GM11168 (cell line): Measurements from ENCODE around the gene EDN2.

Experiments used
- in situ Hi-C: fragments of 300-500 bp; cut with MboI; formaldehyde crosslinking; loops from one replicate; pipeline ENCODE4 v1.12.0; 2022; ENCODE audit warnings: low sequenced_read_pairs; ENCODE audit not compliant: unreplicated experiment

EDN2 gene

DNA sequence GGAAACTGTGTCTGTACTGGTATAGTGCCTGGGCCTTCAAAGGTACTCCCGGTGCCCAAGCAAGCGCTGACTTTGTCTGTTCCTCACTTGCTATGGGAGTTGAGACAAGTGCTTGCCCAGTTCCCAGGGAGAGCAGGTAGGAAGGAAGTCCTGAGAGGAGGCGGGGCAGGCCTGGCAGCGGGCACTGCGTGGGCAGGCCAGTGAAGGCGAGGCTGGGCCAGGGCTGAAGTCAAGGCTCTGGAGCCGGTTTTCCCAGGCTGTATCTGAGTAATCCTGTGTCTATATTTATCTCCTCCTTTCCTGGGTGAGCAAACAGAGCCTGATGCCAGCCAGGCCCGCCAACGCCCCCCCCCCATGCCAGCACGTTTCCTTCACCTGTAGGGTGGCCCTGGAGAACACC, 15.9 kb upstream of the EDN2 start:
- in situ Hi-C loops = no loop called here

DNA sequence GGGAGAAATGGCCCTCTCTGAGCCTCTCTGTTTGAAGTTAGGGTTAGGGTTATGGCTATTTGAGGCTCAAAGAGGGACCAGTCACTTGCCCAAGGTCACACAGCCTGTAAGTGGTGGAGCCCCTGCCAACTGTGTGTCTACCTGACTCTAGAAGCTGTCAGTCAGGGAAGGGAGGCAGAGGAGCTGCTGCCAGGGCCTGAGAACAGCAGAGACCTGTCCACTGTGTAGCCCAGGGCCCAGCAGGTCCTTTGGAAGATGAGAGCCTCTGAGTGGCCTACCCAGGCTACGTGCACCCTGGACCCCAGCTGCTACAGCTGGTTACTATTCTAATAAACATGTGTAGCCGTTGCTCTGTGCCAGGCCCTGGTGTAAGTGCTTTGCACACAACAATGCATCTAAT, 15.1 kb upstream of the EDN2 start:
- in situ Hi-C loops = no loop called here

DNA sequence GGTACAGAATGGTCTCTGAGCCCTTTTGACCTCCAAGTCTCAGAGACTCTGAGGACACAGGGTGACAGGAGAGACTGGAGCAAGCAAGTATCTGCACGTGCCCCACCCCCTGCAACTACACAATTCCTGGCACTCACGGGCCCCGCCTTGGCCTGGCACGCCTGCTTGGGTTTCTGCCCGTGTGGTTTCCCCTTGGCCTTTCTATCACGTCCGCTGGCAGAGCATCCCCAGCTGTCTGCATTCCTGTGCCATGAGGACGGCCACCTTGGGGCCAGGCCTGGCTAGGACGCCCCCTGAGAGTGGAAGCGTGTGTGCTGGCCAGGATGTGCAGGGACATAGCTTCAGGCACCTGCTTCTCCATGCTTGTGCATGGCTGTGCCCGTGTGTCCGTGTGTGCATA, 14.3 kb upstream of the EDN2 start:
- in situ Hi-C loops = no loop called here

DNA sequence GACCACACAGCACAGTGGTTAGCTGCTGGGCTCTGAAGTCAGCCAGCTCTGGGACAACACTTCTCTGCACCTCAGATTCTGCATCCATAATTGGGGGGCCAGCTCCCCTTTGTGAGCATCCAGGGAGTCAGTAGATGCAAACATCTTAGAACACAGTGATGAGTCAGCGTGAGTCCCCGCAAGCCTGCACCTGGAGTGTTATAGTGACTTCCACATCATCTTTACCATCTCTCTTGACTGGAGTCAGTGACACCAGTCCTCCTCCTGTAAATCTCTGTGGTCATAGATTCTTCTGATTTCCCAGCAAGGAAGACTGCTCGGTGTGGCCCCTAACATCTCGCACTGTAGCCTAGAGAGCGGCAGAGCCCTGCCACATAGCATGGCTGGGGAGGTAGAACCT, 13.9 kb upstream of the EDN2 start:
- in situ Hi-C loops = no loop called here

DNA sequence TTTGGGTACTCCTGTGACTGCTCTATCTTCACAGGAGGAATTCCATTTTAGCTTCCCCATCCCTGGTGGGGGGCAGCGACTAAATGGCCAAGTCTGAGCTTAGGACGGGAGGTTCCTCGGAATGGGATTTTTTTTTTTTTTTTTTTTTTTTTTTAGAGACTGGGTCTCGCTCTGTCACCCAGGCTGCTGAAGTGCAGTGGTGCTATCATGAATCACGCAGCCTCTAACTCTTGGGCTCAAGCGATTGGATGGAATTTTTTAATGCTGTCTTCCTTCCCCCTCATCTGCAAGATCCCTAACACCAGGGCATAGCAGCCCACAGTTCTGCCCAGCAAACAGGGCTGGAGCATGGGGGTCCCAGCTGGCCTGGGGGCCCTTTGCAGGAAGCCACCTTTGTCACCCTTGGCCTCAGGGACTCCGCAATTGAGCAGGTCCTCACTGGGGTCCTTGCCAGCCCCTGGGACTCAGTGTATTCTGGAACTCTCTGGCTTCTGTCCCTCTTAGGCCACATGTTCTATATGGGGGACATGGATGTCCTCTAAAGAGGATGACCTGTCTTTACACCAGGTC, 13.1 kb upstream of the EDN2 start:
- in situ Hi-C loops = no loop called here

DNA sequence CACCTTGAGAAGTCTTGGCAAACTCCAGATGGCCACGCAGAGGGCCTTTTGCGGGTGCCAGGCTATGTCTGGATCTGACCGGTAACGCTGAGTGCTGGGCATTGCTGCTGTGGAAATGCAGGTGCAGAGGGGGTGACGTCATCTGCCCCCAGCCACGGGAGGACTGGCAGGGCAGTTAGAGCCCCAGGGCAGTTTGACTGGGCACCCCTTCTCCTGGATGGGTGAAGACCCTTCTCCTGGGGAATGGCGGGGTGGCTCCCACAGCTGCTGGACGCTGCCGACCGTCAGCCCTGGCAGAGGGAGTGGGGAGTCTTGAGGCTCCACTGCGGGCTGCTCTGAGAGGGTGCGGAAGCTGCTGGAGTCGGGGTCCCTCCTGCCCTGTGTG, 12.6 kb upstream of the EDN2 start:
- in situ Hi-C loops = no loop called here

DNA sequence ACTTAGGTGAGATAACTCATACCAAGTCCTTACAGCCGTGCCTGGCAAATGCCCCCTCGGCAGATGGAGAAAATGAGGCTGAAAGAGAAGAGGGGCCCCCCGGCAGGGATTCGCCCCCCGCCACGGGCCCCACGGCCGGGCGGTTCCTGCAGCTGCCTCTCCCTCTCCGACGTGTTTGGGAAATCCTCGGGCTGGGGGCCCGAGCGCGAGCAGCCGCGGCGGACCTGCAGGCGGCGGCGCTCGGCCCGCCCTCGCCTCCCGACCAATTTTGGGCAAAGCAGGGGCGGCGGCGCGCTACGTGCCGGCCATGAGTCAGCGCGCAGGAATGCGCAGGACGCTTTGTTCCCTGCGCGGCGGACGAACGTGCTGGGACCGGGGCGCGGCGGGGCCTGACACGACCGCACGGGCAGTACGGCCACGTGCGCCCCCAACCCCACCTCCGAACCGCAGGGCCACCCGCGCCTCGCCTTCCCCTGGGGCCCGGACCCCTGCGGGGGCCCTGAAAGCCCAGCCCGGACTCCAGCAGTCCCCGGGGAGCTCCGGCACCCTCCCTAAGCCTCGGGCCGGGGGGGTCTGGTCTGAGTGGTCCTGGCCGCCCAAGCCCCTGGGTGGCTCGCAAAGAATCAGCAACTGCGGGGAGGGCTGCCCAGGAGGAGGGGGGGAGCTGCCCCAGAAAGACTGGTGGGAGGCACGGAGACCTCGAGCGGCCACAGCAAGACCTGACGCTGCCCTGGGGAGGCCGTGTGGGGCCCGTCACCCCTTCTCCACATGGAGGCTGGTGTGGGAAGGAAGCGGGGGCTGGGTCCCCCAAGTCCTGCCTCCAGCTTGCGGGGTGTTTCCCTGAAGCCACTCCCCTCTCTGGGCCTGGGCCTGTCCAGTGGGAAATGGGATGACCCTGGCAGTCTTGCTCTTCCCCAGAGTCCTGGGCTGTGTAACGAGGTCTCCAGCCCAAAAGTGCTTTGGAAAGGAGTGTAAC, 11.9 kb upstream of the EDN2 start:
- in situ Hi-C loops = no loop called here

DNA sequence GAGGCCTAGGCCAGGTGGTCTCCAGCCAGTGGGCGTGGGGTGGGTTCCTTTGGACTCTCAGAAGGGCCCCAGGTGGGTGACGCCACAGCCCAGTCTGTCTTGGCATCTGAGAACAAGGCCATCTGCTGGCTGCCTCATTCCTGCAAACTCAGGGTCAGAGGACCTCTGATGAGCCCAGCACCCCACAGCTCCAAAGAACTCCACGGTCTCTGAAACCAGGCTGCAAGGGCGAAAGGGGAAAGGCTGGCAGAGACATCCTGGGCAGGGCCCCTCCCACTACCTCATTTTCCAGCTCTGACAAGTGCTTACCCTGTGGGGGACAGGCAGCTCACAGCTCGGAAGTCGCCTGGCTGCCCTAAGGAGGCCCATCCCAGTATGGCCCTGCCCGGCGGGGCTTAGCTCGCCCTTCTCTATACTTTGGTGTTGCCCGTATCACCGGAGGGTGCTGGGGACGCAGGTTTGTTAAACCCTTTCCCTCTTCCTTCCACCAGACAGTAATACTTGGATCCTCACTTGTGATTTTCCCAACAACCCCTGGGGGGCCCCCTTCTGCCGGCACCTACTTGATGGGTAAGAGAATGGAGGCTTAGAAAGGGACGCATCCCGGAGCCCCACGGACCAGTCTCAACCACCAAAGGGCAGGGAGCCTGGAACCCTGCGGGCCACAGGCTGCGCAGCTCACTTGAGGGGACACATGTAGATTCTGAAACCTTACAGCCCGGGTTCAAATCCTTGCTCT, 10.9 kb upstream of the EDN2 start:
- in situ Hi-C loops = no loop called here

DNA sequence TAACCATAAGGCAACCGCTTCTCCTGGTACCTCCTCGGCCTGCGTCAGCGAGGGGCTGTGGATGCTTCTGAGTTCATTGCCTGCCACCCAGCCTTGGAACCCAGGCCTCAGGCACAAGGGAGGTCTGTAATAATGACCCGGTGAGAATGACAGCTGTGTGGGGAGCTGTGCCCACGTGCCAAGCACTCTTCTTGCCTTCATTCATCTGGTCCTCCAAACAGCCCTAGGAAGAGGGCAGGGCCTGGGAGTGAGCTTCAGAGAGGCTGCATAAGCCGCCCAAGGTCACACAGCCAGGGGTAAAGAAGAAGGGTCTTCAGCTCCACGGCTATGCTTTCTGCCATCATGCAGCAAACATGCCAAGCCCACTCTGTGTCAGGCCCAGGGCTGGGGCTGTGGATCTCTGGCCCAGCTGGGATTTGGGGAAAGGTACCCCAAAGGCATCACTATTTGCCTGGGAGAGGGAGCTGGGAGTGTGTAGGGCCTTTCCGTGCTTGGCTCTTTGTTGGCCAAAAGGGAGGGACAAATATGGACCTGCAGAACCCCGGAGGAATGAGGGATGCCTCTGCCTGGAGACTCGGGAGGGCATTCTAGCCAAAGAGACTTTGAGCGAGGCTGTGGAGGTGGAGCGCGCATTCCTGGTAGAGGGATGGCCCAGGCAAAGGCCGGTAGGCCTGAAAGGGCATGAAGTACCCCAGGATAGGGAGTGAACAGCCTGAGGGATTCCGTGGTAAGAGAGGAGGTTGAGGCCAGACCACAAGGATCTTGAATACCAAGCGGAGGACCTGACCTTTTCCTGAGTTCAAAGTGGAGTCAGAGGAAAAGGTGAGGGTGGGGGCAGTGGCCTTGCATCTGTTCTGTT, 10.1 kb upstream of the EDN2 start:
- in situ Hi-C loops = no loop called here

DNA sequence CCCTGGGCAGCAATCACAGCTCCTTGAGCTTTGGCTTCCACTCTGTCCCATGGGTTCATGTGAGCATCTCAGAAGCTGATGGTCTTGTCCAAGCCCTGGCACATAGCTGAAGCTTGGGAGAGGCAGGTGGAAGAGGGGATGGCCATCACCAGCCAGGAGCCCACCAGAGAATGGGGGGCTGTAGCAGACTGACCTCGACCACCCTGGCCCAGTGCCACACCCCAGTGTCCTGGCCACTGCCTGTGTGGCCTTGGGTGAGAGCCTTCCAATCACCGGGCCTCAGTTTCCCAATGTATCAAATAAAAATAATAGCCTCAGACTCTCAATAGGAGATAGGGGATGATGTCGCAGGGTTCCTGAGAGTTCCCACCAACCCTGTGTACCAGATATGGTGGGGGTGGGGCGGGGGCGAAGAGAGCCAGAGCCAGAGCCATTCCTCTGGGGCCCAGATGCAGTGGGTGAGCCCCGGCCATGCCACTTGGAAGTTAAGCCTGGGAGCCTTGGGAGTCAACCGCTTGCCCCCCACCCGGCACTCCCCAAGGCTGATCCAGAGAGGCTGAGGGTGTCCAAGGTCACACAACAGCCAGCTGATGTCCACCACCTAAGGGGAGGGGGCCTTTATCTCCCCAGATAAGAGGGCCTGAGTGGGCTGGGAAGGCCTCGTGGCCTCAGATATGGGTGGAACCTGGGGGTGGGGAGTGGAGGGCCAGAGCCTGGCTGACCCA, 9.3 kb upstream of the EDN2 start:
- in situ Hi-C loops = no loop called here

DNA sequence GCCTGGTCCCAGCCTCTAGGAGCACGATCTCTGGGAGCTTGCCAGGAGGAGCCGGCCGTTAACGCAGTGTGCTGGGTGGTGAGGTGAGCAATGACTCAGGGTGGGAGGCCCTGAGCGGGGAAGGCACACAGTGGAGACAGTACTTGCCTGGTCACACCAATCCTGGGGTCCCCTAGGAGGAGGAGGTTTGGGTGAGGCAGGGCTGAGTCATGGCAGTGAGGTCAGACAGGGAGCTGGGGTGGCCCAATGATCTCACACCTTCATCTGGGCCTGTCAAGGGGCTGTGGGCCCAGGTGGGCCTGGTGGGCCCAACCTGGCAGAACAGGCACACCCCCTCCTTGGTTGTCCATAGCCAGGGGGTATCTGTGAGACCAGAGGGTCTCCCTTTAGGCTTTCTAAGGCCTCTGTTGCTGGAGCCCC, 8.6 kb upstream of the EDN2 start:
- in situ Hi-C loops = no loop called here

DNA sequence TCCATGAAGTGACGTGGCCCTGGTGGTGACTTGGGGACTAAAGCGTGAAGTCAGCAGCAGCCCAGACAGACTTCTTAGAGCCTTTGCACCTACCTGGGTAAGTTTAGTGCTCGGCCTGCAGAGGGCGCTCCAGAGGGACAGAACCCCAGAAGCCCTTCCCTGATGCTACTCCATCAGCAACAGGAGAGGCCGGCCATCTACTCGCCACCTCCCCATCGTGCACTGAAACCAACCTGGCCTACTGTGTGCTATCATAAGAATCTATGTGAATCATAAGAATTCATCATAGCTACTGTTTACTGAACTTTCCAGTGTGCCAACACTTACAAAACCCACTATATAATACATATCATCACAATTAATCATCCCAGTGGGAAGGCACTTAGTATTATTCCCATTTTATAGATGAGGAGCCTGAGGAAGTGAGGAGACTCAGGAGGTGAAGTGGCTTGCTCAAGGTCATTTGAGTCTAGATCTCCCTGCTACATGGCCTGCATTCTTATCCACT, 7.9 kb upstream of the EDN2 start:
- in situ Hi-C loops = no loop called here

DNA sequence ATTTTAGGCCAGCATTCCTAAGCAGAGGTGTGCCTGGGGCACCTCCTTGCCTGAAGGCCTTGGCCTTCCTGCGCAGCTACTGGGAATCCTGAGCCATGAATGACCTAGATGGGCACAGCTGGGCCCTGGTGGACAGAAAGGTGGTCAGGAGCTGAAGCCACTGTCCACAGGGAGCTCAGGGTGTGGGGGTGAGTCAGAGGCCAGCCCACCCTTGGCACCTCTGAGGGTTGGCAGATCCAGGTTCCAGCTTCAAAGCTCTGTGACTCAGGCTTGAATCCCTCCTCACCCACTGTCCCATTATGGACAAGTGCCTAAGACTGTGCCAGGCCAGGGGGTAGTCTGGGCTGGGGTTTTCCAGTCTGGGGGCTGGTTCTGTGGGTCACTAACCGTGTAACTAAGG, 6.4 kb upstream of the EDN2 start:
- in situ Hi-C loops = no loop called here

DNA sequence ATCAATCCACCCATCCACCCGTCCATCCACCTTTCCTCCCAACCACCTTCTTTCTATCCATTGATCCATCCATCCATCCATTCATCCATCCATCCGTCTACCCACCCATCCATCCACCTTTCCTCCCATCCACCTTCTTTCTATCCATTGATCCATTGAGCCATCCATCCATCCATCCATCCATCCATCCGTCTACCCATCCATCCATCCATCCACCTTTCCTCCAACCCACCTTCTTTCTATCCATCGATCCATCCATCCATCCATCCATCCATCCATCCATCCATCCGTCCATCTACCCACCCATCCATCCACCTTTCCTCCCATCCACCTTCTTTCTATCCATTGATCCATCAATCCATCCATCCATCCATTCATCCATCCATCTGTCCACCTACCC, 5.1 kb upstream of the EDN2 start:
- in situ Hi-C loops = no loop called here

DNA sequence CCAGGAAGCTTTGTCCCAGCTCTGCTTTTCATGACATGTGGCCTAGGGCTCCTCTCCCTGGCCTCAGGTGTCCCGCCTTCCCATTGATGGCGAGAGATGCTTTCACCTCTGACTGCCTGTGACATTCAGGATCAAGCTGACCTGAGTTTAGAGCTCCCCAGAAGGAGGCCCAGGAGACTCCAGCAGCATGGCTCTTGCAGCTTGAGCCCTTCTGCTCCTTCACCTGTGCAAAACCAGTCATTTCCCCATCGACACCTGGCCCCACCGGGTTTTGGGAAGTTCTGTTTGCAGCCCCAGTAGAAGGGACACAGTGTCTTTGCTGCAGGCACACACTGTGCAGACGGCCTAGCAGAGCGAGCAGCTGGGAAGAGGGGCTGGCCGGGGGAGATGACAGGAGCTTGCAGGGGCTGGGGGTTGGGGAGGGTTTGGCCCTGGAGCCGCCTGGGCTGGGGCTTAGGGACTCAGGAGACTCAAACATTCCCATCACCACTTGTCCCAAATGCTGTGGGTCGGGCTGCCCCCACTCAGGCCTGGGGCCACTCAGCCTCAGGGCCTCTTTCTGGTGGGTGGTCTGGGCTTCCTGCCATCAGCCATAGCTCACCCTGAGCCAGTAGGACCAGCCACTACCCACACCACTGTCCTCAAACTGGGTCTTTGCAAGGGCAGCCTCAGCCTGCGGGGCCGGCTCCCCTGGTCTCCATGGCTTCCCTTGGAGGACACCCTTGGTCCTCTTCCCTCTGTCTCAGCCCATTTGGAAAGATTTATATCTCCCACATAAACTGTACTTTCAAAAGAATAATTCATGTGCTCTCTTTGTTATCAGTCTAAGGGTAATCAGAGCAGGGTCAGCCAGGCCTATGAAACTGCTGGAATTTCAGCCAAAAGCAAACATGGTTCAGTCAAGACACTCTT, 3.8 kb upstream of the EDN2 start:
- in situ Hi-C loops = no loop called here

DNA sequence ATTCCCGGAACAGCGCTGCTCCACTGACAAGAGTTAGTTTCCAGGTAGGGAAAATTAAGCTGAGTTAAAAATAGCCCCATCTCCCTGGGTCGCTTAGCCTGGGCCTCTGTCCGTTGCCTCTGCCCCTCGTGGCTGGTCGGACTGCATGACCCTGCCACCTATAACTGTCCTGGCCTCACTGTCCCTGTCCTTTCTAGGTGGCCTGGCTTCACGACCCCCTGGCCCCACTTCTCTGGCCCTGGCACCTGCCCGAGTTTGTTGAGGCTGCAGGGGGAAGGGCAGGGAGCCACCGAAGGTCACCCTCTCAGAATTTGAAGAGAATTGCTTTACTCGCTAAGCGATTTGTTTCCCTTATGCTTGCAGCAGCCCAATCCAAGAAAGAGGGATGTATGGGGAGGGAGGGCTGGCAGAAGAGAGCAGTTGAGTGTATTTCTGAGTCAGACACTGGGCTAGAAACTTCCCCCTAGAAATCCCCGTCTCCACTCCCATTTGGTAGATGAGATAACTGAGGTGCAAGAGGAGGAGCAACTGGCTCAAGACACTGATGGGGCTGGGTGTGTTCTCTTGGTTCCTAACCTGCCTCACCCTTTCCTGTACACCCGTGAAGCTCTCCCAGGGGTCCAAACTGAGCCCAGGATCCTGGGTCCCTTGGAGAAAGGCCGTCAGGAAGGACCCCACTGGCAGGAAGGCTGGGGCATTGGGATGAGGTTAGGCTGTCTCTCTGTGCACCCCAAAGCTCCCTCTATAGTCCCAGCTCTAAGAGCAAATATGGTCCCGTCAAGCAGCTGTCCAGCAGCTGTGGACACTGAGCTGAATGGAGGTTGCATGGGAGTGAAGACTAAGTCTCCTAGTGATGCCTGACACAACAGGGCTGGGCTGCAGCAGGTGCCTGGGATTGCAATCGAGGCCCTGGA, 2.9 kb upstream of the EDN2 start:
- in situ Hi-C loops = no loop called here

DNA sequence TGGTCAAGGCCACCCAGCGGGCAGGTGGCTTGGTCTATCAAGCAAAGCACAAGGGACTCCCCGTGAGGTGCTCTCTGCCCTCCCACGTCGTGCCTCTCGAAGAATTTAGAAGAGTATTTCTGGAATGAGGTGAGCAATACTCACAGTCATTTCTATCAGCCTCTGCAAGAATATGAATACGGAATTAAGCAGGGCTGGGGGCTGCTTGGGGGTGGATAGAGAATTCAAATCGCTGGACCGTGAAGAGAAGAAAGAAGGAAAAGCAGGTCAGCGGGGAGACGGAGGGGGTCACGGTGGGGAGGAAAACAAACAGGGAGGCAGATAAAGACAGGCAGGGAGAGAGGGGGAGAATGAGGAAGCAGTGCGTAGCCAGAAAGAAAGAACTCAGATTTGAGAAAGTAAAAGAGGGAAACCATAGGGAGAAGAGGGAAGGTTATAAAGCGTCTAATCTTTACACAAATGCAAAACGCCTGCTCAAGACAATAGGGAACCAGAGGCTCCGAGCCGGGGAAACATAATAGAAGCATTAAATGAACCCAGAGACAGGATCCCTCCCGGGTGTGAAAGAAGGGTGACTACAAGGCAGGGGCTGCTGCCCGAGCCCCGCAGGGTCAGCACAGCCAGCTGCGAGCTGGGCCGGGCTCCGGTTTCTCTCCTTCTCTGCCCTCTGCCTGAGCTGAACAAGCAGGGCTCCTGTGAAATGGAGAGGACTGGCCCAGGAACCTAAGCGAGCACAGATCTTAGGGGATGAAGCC, 2.1 kb upstream of the EDN2 start:
- in situ Hi-C loops = no loop called here
